DMS53 (cell line): ENCODE results near the gene CEP95.
"Not testable (repeated sequence)": the region's sequence is repeated elsewhere in the genome, so short reads cannot be mapped to it uniquely, and the experiment has no call there.

Experiments used
- DNase-seq: peaks from one replicate; lab custom pipeline; 2025; lab: John Stamatoyannopoulos, UW

Gene CEP95

GRCh38 chr17:64573214-64573613 is 66.4 kb downstream of the CEP95 start:
- no peak for DNase-seq

- DNase-seq = no peak
Observed at GRCh38 chr17:64574646-64575045, 67.9 kb downstream of the CEP95 start.

GRCh38 chr17:64575431-64575830 is 68.7 kb downstream of the CEP95 start:
- no peak for DNase-seq

- not testable (repeated sequence) for DNase-seq
Observed at GRCh38 chr17:64577025-64577424, 70.2 kb downstream of the CEP95 start.

- DNase-seq = no peak
Observed at GRCh38 chr17:64579917-64580316, 73.1 kb downstream of the CEP95 start.

- no peak for DNase-seq
Observed at GRCh38 chr17:64580384-64581315, 73.9 kb downstream of the CEP95 start.

- no peak for DNase-seq
Observed at GRCh38 chr17:64583038-64583437, 76.3 kb downstream of the CEP95 start.

- DNase-seq = no peak
Observed at GRCh38 chr17:64585146-64585545, 78.4 kb downstream of the CEP95 start.
